Measurements from ENCODE around the gene SLC35A3.

SLC35A3 gene

GRCh38 chr1:100005424-100005823 is 35.6 kb downstream of the SLC35A3 start:
- H4K20me1 ChIP-seq (ENCODE audit: insufficient read depth, low read length): no peaks in the 10 kb centered on the region
- DNase-seq: no peak
- H3K79me2 ChIP-seq (ENCODE audit: low read length): no peaks in the 10 kb centered on the region
- no peak overlapping the region for H2AFZ ChIP-seq (ENCODE audit: low read length)
- H3K27ac ChIP-seq (ENCODE audit: low read length): no peak overlapping the region
- TF ChIP-seq CTCF (IDR thresholded peaks at IDR 0.05; ENCODE audit: low read length): no peak
- no peak for TF ChIP-seq EZH2 (optimal IDR thresholded peaks at IDR 0.05; ENCODE audit: low read depth, low read length)
- TF ChIP-seq EZH2phosphoT487 (IDR thresholded peaks at IDR 0.05; ENCODE audit: low read length): no peak
- H3K36me3 ChIP-seq (replicated peaks; ENCODE audit: insufficient read depth, low read length): no peaks in the 10 kb centered on the region
- no peaks in the 10 kb centered on the region for H3K27me3 ChIP-seq (replicated peaks; ENCODE audit: insufficient read depth, low read length)
- H3K4me1 ChIP-seq (ENCODE audit: low read length): no peaks in the 10 kb centered on the region
- no peak overlapping the region for H3K9ac ChIP-seq (ENCODE audit: low read length)
- H3K9me2 ChIP-seq (replicated peaks; ENCODE audit: insufficient read depth, low read length): no peaks in the 10 kb centered on the region
- H3K9me3 ChIP-seq (replicated peaks; ENCODE audit: insufficient read depth, low read length): no peaks in the 10 kb centered on the region
- no peaks in the 10 kb centered on the region for H3F3A ChIP-seq (ENCODE audit: insufficient read depth, low read length)
- H3K4me2 ChIP-seq (ENCODE audit: low read depth, low read length): no peak overlapping the region
- no peak overlapping the region for H3K4me3 ChIP-seq (ENCODE audit: low read length)

GRCh38 chr1:100006688-100007087 is 36.9 kb downstream of the SLC35A3 start:
- H3K4me1 ChIP-seq (ENCODE audit: low read length): no peaks in the 10 kb centered on the region
- H3K9ac ChIP-seq (ENCODE audit: low read length): no peak overlapping the region
- no peak overlapping the region for H3K27ac ChIP-seq (ENCODE audit: low read length)
- H2AFZ ChIP-seq (ENCODE audit: low read length): no peak overlapping the region
- no peaks in the 10 kb centered on the region for H3K9me2 ChIP-seq (replicated peaks; ENCODE audit: insufficient read depth, low read length)
- H4K20me1 ChIP-seq (ENCODE audit: insufficient read depth, low read length): no peaks in the 10 kb centered on the region
- no peaks in the 10 kb centered on the region for H3F3A ChIP-seq (ENCODE audit: insufficient read depth, low read length)
- no peak for TF ChIP-seq CTCF (IDR thresholded peaks at IDR 0.05; ENCODE audit: low read length)
- no peak for TF ChIP-seq EZH2phosphoT487 (IDR thresholded peaks at IDR 0.05; ENCODE audit: low read length)
- TF ChIP-seq EZH2 (optimal IDR thresholded peaks at IDR 0.05; ENCODE audit: low read depth, low read length): no peak
- H3K36me3 ChIP-seq (replicated peaks; ENCODE audit: insufficient read depth, low read length): no peaks in the 10 kb centered on the region
- no peaks in the 10 kb centered on the region for H3K79me2 ChIP-seq (ENCODE audit: low read length)
- H3K27me3 ChIP-seq (replicated peaks; ENCODE audit: insufficient read depth, low read length): no peaks in the 10 kb centered on the region
- H3K4me2 ChIP-seq (ENCODE audit: low read depth, low read length): no peak overlapping the region
- DNase-seq: no peak
- H3K9me3 ChIP-seq (replicated peaks; ENCODE audit: insufficient read depth, low read length): no peaks in the 10 kb centered on the region
- no peak overlapping the region for H3K4me3 ChIP-seq (ENCODE audit: low read length)

- Histone ChIP-seq H3K27me3 (replicated peaks; ENCODE audit: insufficient read depth, low read length) (no peaks in the 10 kb centered on the region), H3F3A (ENCODE audit: insufficient read depth, low read length) (no peaks in the 10 kb centered on the region), H3K36me3 (replicated peaks; ENCODE audit: insufficient read depth, low read length) (no peaks in the 10 kb centered on the region), H3K9me3 (replicated peaks; ENCODE audit: insufficient read depth, low read length) (no peaks in the 10 kb centered on the region), H4K20me1 (ENCODE audit: insufficient read depth, low read length) (no peaks in the 10 kb centered on the region), H3K4me1 (ENCODE audit: low read length) (no peaks in the 10 kb centered on the region), H3K27ac (ENCODE audit: low read length) (no peak overlapping the region), H3K9ac (ENCODE audit: low read length) (no peak overlapping the region), H3K4me3 (ENCODE audit: low read length) (no peak overlapping the region), H3K4me2 (ENCODE audit: low read depth, low read length) (no peak overlapping the region), H2AFZ (ENCODE audit: low read length) (no peak overlapping the region), H3K79me2 (ENCODE audit: low read length) (no peaks in the 10 kb centered on the region), H3K9me2 (replicated peaks; ENCODE audit: insufficient read depth, low read length) (no peaks in the 10 kb centered on the region)
- DNase-seq: no peak
- TF ChIP-seq EZH2phosphoT487 (IDR thresholded peaks at IDR 0.05; ENCODE audit: low read length) (no peak), CTCF (IDR thresholded peaks at IDR 0.05; ENCODE audit: low read length) (no peak), EZH2 (optimal IDR thresholded peaks at IDR 0.05; ENCODE audit: low read depth, low read length) (no peak)
Observed at GRCh38 chr1:100009458-100009857, 39.7 kb downstream of the SLC35A3 start.
